HEK293 (cell line): ENCODE measurements around the gene C2CD2L.

Source experiments
- CTCF ChIA-PET: fragments of 350-600 bp; formaldehyde crosslinking; extraction: SDS; loops from one replicate; lab custom pipeline; 2021; ENCODE audit warnings: antibody characterized with exemption; lab: Yijun Ruan, JAX
- POLR2A ChIA-PET: fragments of 300-600 bp; formaldehyde crosslinking; extraction: SDS; loops from one replicate; lab custom pipeline; 2020; ENCODE audit warnings: antibody characterized with exemption, inconsistent platforms; lab: Yijun Ruan, JAX
- H3K27ac ChIP-seq: fragments of 200-500 bp; sonication (Bioruptor generic); 2 replicates; pipeline ENCODE4 v1.5.1; 2014; ENCODE audit warnings: low read depth, low read length, control low read depth, inconsistent platforms; ENCODE audit errors: extremely low read depth
- H3K36me3 ChIP-seq, 2 experiments: fragments of 200-500 bp in 1 of 2; sonication (Bioruptor generic) in 1 of 2; 1 replicate in 1 of 2; 2 replicates in 1 of 2; pipeline ENCODE4 v1.5.1; 2014 to 2017; ENCODE audit warnings: inconsistent platforms in 2 of 2, low read length in 2 of 2; ENCODE audit not compliant: control insufficient read depth in 2 of 2, insufficient read depth in 1 of 2
- H3K4me1 ChIP-seq: fragments of 200-500 bp; sonication (Bioruptor generic); 2 replicates; pipeline ENCODE4 v1.5.1; 2014; ENCODE audit warnings: mild to moderate bottlenecking, low read length, inconsistent platforms; ENCODE audit not compliant: control insufficient read depth, insufficient read depth
- H3K4me3 ChIP-seq: 2 replicates; pipeline ENCODE4 v1.5.1; 2011; ENCODE audit warnings: low read depth, mild to moderate bottlenecking, control low read depth, low read length, moderate library complexity
- H3K9me3 ChIP-seq: fragments of 200-500 bp; sonication (Bioruptor generic); 2 replicates; pipeline ENCODE4 v1.5.1; 2014; ENCODE audit warnings: low read depth, low read length, inconsistent platforms; ENCODE audit not compliant: control insufficient read depth, insufficient read depth
- IKZF3 ChIP-seq: fragments of 450-650 bp; IDR thresholded peaks from 2 replicates; pipeline ENCODE4 v1.5.0; 2018; ENCODE audit warnings: missing biosample characterization, mild to moderate bottlenecking, missing genetic modification characterization, moderate library complexity
- OVOL3 ChIP-seq: fragments of 450-650 bp; formaldehyde crosslinking; IDR thresholded peaks from 2 replicates; pipeline ENCODE4 v1.5.1; 2016; ENCODE audit warnings: missing biosample characterization, missing genetic modification characterization
- RBAK ChIP-seq: fragments of 450-650 bp; formaldehyde crosslinking; IDR thresholded peaks from 2 replicates; pipeline ENCODE4 v1.5.1; 2016; ENCODE audit warnings: missing biosample characterization, missing genetic modification characterization
- TCF7L2 ChIP-seq: IDR thresholded peaks from 2 replicates; pipeline ENCODE4 v1.6.1; 2011; ENCODE audit warnings: low read depth, mild to moderate bottlenecking, inconsistent platforms, low read length, moderate library complexity, borderline replicate concordance
- YY1 ChIP-seq: fragments of 450-650 bp; formaldehyde crosslinking; IDR thresholded peaks from 2 replicates; pipeline ENCODE4 v1.5.1; 2018; ENCODE audit warnings: missing biosample characterization, missing genetic modification characterization
- ZBTB8A ChIP-seq: fragments of 450-650 bp; formaldehyde crosslinking; IDR thresholded peaks from 2 replicates; pipeline ENCODE4 v1.5.1; 2016; ENCODE audit warnings: missing biosample characterization, missing genetic modification characterization
- ZFP37 ChIP-seq: fragments of 450-650 bp; formaldehyde crosslinking; IDR thresholded peaks from 2 replicates; pipeline ENCODE4 v1.5.1; 2016; ENCODE audit warnings: missing biosample characterization, missing genetic modification characterization
- ZNF114 ChIP-seq: fragments of 450-650 bp; formaldehyde crosslinking; IDR thresholded peaks from 2 replicates; pipeline ENCODE4 v1.5.0; 2017; ENCODE audit warnings: missing biosample characterization, missing genetic modification characterization
- ZNF140 ChIP-seq: fragments of 450-650 bp; formaldehyde crosslinking; IDR thresholded peaks from 2 replicates; pipeline ENCODE4 v1.5.1; 2016; ENCODE audit warnings: missing biosample characterization, missing genetic modification characterization
- ZNF202 ChIP-seq: fragments of 450-650 bp; formaldehyde crosslinking; IDR thresholded peaks from 2 replicates; pipeline ENCODE4 v1.5.1; 2016; ENCODE audit warnings: missing biosample characterization, missing genetic modification characterization, borderline replicate concordance
- ZNF350 ChIP-seq: fragments of 450-650 bp; formaldehyde crosslinking; IDR thresholded peaks from 2 replicates; pipeline ENCODE4 v1.5.0; 2017; ENCODE audit warnings: missing biosample characterization, mild to moderate bottlenecking, missing genetic modification characterization
- ZNF354C ChIP-seq: fragments of 450-650 bp; formaldehyde crosslinking; IDR thresholded peaks from 2 replicates; pipeline ENCODE4 v1.5.1; 2016; ENCODE audit warnings: missing biosample characterization, missing genetic modification characterization, low read depth, borderline replicate concordance
- ZNF501 ChIP-seq: fragments of 450-650 bp; formaldehyde crosslinking; IDR thresholded peaks from 2 replicates; pipeline ENCODE4 v1.5.1; 2016; ENCODE audit warnings: missing biosample characterization, missing genetic modification characterization
- ZNF514 ChIP-seq: fragments of 450-650 bp; formaldehyde crosslinking; IDR thresholded peaks from 2 replicates; pipeline ENCODE4 v1.5.1; 2016; ENCODE audit warnings: missing biosample characterization, missing genetic modification characterization
- ZNF521 ChIP-seq: fragments of 450-650 bp; formaldehyde crosslinking; IDR thresholded peaks from 2 replicates; pipeline ENCODE4 v1.5.1; 2017; ENCODE audit warnings: missing biosample characterization, mild to moderate bottlenecking, missing genetic modification characterization
- ZNF530 ChIP-seq: fragments of 450-650 bp; formaldehyde crosslinking; IDR thresholded peaks from 2 replicates; pipeline ENCODE4 v1.5.1; 2016; ENCODE audit warnings: low read depth, missing biosample characterization, missing genetic modification characterization
- ZNF585B ChIP-seq: fragments of 450-650 bp; formaldehyde crosslinking; IDR thresholded peaks from 2 replicates; pipeline ENCODE4 v1.5.1; 2016; ENCODE audit warnings: missing biosample characterization, missing genetic modification characterization
- ZNF610 ChIP-seq: fragments of 450-650 bp; formaldehyde crosslinking; IDR thresholded peaks from 2 replicates; pipeline ENCODE4 v1.5.1; 2016; ENCODE audit warnings: missing biosample characterization, missing genetic modification characterization, borderline replicate concordance
- ZNF654 ChIP-seq: fragments of 450-650 bp; formaldehyde crosslinking; IDR thresholded peaks from 2 replicates; pipeline ENCODE4 v1.5.1; 2016; ENCODE audit warnings: low read depth, missing biosample characterization, missing genetic modification characterization
- ZNF747 ChIP-seq: fragments of 450-650 bp; formaldehyde crosslinking; IDR thresholded peaks from 2 replicates; pipeline ENCODE4 v1.5.1; 2016; ENCODE audit warnings: missing biosample characterization, missing genetic modification characterization
- ZNF776 ChIP-seq: fragments of 450-650 bp; formaldehyde crosslinking; IDR thresholded peaks from 2 replicates; pipeline ENCODE4 v1.5.0; 2017; ENCODE audit warnings: missing biosample characterization, missing genetic modification characterization, borderline replicate concordance
- ZNF792 ChIP-seq: fragments of 450-650 bp; formaldehyde crosslinking; IDR thresholded peaks from 2 replicates; pipeline ENCODE4 v1.5.1; 2016; ENCODE audit warnings: missing biosample characterization, missing genetic modification characterization
- ZXDB ChIP-seq: fragments of 450-650 bp; formaldehyde crosslinking; IDR thresholded peaks from 2 replicates; pipeline ENCODE4 v1.5.1; 2016; ENCODE audit warnings: missing biosample characterization, missing genetic modification characterization
- TF ChIP-seq, protein P1 (sequence below): fragments of 450-650 bp; formaldehyde crosslinking; IDR thresholded peaks from 2 replicates; pipeline ENCODE4 v1.5.1; 2016; ENCODE audit warnings: missing biosample characterization, missing genetic modification characterization
- TF ChIP-seq, protein P2 (sequence below): fragments of 450-650 bp; formaldehyde crosslinking; IDR thresholded peaks from 2 replicates; pipeline ENCODE4 v1.5.1; 2016; ENCODE audit warnings: missing biosample characterization, missing genetic modification characterization
- TF ChIP-seq, protein P3 (sequence below): fragments of 450-650 bp; IDR thresholded peaks from 2 replicates; pipeline ENCODE4 v1.5.1; 2018; ENCODE audit warnings: missing biosample characterization, missing genetic modification characterization
- TF ChIP-seq, protein P4 (sequence below): fragments of 450-650 bp; formaldehyde crosslinking; IDR thresholded peaks from 2 replicates; pipeline ENCODE4 v1.5.1; 2016; ENCODE audit warnings: missing biosample characterization, missing genetic modification characterization

Gene C2CD2L

DNA sequence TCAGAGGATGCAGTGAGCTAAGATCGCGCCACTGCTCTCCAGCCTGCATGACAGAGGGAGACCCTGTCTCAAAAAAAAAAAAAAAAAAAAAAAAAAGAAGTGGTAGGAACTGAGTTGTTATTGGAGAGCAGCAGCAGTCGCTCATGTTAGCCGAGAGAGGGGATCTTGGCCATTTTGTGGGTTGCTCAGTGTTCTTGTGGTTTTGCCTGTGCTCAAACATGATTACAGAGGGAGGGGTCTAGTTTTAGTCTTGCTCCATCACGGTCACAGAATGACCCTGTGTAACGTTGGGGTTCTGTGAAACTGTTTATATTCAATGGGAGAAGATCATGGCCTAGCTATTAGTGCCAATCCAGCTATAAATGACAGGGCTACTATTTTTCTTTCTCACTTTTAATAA is 7.4 kb upstream of the C2CD2L start:
- ChIA-PET POLR2A (no interaction called here), CTCF (interaction anchor here (0.6 to 2.0 kb wide), 9 partner anchors 9 to 273 kb away, joined by 3 to 7 read pairs (median 4); partner anchors contain the start of gene VPS11)
- Histone ChIP-seq H3K4me1 (no peaks in the 10 kb centered on the region), H3K36me3 (peaks cover 0 to 32% of the 10 kb centered on the region in 2 experiments; a peak in 1 of 3 replicates), H3K4me3 (no peak overlapping the region), H3K9me3 (no peaks in the 10 kb centered on the region), H3K27ac (no peak overlapping the region)
- TF ChIP-seq, protein P1, sequence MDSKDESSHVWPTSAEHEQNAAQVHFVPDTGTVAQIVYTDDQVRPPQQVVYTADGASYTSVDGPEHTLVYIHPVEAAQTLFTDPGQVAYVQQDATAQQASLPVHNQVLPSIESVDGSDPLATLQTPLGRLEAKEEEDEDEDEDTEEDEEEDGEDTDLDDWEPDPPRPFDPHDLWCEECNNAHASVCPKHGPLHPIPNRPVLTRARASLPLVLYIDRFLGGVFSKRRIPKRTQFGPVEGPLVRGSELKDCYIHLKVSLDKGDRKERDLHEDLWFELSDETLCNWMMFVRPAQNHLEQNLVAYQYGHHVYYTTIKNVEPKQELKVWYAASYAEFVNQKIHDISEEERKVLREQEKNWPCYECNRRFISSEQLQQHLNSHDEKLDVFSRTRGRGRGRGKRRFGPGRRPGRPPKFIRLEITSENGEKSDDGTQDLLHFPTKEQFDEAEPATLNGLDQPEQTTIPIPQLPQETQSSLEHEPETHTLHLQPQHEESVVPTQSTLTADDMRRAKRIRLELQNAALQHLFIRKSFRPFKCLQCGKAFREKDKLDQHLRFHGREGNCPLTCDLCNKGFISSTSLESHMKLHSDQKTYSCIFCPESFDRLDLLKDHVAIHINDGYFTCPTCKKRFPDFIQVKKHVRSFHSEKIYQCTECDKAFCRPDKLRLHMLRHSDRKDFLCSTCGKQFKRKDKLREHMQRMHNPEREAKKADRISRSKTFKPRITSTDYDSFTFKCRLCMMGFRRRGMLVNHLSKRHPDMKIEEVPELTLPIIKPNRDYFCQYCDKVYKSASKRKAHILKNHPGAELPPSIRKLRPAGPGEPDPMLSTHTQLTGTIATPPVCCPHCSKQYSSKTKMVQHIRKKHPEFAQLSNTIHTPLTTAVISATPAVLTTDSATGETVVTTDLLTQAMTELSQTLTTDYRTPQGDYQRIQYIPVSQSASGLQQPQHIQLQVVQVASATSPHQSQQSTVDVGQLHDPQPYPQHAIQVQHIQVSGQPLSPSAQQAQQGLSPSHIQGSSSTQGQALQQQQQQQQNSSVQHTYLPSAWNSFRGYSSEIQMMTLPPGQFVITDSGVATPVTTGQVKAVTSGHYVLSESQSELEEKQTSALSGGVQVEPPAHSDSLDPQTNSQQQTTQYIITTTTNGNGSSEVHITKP (tag by site-specific recombination) = no peak
- TF ChIP-seq ZNF585B (tag by site-specific recombination) (no peak), ZNF776 (no peak), ZNF350 (tag by site-specific recombination) (no peak), ZNF610 (tag by site-specific recombination) (no peak), OVOL3 (no peak), YY1 (no peak), ZNF501 (tag by site-specific recombination) (no peak), TCF7L2 (no peak), ZXDB (tag by site-specific recombination) (no peak), ZNF792 (tag by site-specific recombination) (no peak), ZNF114 (no peak), ZNF202 (tag by site-specific recombination) (no peak)
- TF ChIP-seq, protein P2, sequence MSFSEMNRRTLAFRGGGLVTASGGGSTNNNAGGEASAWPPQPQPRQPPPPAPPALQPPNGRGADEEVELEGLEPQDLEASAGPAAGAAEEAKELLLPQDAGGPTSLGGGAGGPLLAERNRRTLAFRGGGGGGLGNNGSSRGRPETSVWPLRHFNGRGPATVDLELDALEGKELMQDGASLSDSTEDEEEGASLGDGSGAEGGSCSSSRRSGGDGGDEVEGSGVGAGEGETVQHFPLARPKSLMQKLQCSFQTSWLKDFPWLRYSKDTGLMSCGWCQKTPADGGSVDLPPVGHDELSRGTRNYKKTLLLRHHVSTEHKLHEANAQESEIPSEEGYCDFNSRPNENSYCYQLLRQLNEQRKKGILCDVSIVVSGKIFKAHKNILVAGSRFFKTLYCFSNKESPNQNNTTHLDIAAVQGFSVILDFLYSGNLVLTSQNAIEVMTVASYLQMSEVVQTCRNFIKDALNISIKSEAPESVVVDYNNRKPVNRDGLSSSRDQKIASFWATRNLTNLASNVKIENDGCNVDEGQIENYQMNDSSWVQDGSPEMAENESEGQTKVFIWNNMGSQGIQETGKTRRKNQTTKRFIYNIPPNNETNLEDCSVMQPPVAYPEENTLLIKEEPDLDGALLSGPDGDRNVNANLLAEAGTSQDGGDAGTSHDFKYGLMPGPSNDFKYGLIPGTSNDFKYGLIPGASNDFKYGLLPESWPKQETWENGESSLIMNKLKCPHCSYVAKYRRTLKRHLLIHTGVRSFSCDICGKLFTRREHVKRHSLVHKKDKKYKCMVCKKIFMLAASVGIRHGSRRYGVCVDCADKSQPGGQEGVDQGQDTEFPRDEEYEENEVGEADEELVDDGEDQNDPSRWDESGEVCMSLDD (tag by site-specific recombination) = no peak

DNA sequence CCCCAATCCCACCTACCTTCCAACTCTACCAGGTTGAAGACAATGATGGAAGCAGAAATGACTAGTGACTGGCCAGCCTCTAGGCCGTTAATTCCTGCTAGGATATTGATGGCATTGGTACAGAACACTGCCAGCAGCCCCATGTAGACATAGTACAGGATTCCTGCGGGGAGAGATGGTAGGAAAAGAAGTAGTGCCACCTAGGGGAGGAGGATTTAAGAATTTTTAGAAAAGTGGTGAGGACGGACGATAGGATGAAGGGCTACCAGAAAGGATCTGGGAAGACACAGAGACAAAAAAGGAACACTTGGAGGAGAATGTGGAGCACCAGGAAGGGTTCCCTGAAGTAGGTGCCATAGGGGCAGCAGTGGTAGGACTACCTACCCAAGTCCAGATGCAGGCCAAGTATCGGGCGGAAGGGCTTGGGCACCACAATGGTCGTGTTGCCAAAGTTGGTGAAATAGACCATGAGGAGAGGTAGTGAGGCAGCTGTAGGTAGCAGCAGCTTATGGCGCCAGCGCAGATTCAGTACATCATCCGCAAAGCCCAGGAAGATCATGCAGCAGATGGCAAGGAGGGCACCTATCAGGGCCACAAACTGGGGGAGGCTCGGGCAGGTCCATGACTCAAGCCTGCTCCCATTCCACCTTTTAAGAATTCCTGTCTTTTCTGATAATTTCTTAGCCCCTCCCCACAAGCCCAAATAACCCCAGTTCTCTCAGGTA is 6.7 kb upstream of the C2CD2L start:
- peak overlapping the region; percentile 63 for H3K4me3 ChIP-seq
- ChIA-PET POLR2A (no interaction called here), CTCF (interaction anchor here (0.6 to 1.4 kb wide), 7 partner anchors 8 to 176 kb away, joined by 3 to 7 read pairs (median 3); partner anchors contain the start of gene VPS11)
- H3K27ac ChIP-seq = no peak overlapping the region
- peaks cover 0 to 32% of the 10 kb centered on the region in 2 experiments; a peak in 1 of 3 replicates for H3K36me3 ChIP-seq
- H3K4me1 ChIP-seq = no peaks in the 10 kb centered on the region
- no peaks in the 10 kb centered on the region for H3K9me3 ChIP-seq
- no peak for TF ChIP-seq ZNF521 (tag by site-specific recombination)
- TF ChIP-seq IKZF3 (tag by site-specific recombination) = peak; percentile 43; the same call in 1 of the 2 replicates
- TF ChIP-seq, protein P3, sequence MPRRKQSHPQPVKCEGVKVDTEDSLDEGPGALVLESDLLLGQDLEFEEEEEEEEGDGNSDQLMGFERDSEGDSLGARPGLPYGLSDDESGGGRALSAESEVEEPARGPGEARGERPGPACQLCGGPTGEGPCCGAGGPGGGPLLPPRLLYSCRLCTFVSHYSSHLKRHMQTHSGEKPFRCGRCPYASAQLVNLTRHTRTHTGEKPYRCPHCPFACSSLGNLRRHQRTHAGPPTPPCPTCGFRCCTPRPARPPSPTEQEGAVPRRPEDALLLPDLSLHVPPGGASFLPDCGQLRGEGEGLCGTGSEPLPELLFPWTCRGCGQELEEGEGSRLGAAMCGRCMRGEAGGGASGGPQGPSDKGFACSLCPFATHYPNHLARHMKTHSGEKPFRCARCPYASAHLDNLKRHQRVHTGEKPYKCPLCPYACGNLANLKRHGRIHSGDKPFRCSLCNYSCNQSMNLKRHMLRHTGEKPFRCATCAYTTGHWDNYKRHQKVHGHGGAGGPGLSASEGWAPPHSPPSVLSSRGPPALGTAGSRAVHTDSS (tag by site-specific recombination) = no peak
- TF ChIP-seq ZNF354C (tag by site-specific recombination) = no peak
- TF ChIP-seq ZFP37 (tag by site-specific recombination) = no peak
- TF ChIP-seq RBAK (tag by site-specific recombination) = no peak
- no peak for TF ChIP-seq ZBTB8A
- no peak for TF ChIP-seq ZNF747 (tag by site-specific recombination)
- TF ChIP-seq ZNF654 (tag by site-specific recombination) = peak; percentile 45
- TF ChIP-seq, protein P4, sequence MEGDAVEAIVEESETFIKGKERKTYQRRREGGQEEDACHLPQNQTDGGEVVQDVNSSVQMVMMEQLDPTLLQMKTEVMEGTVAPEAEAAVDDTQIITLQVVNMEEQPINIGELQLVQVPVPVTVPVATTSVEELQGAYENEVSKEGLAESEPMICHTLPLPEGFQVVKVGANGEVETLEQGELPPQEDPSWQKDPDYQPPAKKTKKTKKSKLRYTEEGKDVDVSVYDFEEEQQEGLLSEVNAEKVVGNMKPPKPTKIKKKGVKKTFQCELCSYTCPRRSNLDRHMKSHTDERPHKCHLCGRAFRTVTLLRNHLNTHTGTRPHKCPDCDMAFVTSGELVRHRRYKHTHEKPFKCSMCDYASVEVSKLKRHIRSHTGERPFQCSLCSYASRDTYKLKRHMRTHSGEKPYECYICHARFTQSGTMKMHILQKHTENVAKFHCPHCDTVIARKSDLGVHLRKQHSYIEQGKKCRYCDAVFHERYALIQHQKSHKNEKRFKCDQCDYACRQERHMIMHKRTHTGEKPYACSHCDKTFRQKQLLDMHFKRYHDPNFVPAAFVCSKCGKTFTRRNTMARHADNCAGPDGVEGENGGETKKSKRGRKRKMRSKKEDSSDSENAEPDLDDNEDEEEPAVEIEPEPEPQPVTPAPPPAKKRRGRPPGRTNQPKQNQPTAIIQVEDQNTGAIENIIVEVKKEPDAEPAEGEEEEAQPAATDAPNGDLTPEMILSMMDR = peak; percentile 63
- TF ChIP-seq OVOL3 = no peak
- no peak for TF ChIP-seq ZNF140
- no peak for TF ChIP-seq ZNF514 (tag by site-specific recombination)
- TF ChIP-seq ZNF530 (tag by site-specific recombination) = no peak
